ENCODE data around the gene PAK6.

Gene PAK6

DNA sequence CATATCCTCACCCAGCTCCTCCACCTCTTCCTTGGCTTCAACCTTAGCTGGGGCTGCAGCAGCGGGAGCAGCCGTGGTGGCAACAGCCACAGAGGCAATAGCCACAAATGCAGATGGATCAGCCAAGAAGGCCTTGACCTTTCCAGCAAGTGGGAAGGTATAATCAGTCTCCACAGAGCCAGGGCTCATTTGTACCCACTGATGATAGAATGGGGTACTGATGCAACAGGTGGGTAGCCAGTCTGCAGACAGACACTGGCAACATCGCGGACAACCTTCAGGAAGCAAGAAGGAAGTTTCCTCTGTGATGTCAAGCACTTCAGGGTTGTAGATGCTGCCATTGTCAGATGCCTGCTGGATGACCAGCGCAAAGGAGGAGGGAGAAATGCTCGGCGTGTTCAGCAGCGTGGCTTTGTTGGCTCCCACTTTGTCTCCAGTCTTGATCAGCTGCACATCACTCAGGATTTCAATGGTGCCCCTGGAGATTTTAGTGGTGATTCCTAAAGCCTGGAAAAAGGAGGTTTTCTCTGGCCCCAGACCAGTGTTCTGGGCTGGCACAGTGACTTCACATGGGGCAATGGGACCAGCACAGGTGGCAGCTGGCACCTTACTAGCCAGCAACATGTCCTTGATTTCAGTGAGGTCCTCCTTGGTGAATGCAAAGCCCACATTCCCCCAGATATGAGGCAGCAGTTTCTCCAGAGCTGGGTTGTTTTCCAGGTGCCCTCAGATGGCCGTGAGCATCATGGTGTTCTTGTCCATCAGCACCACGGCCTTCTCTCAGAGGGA is 73.7 kb downstream of the PAK6 start:
- DNase-seq: no peak

DNA sequence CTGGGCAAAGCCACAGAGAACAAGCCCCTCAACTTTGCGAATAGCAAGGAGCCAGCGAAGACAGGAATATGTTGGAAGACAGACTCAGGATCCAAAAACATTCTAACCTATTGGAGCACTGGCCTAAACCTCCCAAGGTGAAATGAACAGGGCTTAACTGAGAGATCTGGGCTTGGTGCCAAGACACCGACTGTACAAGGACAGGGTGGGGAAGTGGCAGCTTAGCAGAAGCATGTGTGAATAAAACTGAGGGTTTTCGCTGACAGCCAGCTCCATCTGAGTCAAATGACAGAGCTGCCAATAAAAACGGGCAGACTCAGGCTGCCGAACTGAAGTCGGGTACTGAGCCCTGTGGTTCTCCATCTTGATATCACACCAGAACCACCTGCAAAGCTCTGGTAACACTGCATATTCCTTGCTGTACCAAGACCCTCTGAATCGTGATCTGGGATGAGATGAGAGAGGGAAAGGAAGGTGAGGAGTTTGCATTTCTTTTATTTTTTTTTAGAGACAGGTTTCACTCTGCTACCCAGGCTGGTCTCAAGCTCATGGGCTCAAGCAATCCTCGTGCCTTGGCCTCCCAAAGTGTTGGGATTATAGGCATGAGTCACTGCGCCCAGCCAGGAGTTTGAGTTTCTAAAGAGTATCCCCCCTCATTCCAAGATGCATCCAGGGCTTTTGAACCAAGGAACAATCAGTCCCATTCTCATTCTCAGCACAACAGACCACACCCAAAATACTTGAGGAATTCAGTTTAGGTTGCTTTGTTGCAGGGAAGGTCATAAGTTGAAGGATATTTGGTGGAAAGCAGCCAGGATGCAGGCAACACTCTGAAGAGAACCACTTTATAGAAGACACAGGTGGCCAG is 74.9 kb downstream of the PAK6 start:
- DNase-seq: no peak

DNA sequence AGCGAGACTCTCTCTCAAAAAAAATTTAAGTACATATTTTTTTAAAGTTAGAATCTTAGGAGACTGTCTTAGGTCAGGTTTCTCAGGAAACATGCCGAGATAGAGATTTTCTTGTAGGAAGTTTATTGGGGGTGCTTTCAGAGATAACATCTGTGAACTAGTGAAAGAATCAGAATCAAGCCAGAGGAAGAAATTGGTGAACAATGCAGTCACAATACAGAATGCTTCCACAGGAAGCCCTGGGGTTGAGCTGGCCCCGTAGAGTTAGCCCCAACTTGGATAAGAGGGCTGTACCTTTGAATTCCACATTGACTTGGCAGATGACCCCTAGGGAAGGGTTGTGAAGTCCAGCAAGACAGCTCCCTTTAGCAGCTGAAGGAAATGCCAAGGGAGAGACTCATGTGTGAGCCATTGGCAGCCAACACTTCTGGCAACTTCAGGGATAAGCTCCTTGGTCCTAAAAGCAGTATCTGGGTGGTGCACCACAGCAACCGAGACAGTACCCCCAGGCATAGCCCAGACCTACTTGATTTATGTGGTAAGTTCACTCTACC is 75.9 kb downstream of the PAK6 start:
- no peak for DNase-seq

DNA sequence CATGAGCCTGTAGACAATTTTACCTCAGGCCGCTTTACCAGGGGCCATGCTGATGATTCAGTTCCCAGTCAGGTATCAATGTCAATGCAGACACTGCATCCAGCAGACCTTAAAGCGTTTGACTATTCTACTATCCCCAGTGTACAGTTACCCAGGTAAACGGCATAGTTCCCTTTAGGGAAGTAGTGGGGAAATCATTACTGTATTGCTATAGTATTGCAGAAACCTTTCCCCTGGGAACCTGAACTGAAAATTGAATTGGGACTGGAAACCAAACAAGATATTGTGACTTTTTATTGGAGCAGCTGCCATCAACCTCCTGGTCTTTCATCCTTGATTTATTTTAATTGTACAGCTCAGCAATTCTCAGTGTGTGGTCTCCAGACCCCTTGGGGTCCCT is 78.1 kb downstream of the PAK6 start:
- no peak for DNase-seq

DNA sequence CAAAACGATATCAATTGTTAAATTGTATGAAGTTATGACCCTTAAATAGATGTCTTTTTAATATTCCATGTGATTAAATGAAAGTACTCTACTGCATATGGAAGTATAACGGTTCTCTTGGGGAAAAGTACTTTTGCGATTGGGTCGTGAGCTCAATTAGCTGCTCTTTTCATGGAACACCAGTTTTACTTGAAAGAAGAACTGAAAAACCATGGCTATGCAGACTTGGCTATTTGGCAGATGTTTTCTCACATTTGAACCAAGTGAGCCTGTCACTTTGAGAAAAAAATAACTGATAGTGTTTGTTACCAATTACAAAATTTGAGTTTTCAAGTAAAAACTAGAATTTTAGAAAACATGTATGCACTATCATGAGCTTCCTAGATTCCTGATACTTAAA is 78.7 kb downstream of the PAK6 start:
- DNase-seq: no peak

DNA sequence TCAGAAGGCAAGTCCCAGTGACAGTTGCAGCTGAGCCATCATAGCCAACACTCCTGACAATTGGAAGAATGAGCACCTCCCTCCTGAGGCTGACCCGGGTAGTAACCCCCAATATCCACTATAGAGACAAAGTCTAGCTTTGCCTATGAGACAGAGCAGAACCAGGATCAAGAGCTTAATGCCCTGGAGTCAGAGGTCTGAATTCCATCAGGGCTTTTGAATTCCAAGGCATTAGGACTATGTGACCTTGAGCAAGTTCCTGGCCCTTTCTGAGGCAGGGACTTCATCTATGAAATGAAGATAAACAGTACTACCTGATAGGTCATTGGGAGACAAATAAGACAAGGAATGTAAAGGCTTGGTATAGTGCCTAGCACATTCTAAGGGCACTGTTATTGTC is 81.5 kb downstream of the PAK6 start:
- no peak for DNase-seq

DNA sequence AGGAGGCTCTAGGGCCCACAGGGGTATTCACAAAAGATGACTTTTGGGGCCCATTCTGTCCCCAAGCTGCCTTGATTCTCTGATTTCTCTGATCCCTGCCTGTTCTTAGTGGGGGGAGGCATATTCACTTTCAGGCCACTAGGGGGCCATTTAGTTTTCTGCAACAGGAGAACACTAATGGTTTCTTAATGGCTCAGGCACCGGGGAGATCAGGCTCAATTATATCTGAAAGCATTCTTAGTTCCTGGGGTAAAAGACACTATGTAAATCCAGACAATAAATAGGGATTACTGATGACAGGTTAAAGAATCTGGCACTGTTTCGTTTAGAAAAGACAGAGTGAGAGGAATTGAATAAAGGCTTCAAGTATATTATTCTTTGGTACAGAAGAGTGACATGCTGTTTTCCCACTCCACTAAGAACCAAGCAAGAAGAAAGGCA is 82.1 kb downstream of the PAK6 start:
- DNase-seq: peak; percentile 80

DNA sequence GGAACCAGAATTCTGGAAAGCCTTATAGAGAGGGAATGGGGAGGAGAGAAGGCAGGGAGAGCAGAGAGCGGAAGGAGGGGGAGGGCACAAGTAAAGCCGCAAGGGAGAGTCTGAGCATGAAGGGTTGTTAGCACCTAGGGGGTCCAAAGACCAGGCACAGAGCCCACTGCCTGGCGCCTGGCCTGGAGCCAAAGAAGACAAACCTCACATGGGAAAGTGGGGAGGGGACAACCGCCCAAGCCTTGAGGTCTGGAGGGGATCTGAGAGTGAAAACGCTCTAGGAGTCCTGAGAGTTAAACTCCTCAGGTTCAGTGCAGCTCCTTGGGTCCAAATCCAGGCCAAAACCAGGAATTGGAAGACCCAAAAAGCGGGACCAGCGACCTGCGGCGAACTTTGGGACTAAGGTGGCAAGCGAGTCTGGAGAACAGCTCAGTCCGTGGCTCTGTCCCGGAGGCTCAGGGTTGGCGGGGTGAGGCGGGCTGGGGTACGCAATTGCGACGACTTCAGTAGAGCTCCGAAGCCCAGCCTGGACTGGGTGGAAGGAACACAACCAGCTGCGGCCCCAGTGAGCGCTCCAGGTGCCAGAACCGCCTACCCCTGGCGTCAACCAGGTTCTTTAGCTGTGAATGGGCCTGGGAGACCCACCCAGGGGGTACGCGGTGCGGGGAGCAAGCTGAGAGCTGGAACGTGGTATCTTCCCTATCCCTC is 83.8 kb downstream of the PAK6 start:
- DNase-seq: no peak

DNA sequence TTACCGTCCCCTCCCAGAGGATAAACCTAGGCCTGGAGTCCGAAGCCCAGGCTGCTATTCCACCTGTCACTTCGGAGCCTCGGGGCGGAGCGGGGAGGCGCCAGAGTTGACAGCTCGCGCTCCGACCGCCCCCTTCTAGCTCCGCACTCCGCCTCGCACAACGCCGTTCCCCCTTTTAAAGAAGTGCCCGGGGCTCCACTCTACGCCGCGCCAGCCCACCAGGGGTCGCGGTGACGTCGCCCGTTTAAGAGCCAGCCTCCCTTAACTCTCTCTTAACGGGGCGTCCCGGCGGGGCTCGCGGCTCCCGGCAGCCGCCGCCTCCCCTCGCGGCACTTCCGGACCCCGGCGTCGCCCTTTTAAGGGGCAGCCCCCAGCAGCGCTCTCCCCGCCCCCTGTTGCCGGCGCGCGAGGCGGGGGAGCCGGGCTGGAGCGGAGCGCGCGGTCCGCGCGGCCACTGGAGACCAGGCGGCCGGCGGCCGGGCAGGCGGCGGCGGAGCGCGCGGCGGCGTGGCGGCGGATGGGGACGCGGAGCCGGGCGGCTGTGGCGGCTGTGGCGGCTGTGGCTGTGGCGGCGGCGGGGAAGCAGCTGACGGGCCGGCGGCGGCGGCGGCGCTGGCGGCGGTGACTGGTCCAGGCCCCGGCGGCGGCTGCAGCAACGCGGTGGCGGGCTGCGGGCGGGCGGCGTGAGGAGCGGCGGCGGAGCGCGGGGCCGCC is 84.5 kb downstream of the PAK6 start, which contains the start of gene INAFM2:
Gene INAFM2 (plus strand): TSS at position 454 of the 714 bp plus-strand sequence. CDS start 364 bp downstream, outside the sequence.
- DNase-seq: peak; percentile 91

DNA sequence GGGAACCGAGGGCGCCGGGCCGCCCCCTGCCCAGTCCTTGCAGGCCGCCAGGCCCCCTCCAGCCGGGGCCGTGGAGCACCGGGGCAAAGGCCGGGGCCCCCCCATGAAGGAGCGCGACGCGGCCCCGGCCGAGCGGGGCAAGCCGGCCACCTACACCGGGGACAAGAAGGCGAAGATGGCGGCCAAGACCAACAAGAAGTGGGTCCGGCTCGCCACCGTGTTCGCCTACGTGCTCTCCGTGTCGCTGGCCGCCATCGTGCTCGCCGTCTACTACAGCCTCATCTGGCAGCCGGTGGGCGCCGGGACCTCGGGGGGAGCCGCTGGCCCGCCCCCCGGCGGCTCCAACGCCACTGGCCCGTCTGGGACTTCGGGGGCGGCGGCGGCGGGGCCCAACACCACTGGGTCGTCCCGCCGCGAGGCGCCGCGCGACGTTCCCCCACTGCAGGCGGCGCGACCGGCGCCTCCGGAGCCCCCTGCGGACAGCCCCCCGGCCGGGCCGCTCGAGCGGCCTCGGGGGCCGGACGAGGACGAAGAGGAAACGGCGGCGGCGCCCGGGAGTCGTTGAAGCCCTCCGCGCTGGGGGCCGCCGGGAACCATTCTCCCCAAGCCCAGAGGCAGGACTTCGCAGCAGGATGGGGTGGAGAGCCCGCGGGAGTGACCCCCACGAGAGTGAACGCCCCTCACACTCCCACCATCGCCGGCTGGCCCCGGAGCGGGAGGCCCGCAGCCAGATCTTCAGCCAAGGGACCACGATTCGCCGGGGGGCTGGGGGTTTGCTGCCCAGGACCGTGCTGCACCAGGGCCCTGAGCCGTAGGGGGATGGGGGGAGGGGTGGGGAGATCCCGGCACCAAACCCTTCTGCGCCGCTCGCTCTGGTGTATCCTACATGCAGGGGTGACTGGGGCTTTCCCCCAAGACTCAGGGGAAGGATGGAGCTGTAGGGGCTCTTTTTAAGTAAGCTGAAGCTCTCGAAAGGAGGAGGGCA is 85.4 kb downstream of the PAK6 start:
- peak; percentile 18 for DNase-seq

DNA sequence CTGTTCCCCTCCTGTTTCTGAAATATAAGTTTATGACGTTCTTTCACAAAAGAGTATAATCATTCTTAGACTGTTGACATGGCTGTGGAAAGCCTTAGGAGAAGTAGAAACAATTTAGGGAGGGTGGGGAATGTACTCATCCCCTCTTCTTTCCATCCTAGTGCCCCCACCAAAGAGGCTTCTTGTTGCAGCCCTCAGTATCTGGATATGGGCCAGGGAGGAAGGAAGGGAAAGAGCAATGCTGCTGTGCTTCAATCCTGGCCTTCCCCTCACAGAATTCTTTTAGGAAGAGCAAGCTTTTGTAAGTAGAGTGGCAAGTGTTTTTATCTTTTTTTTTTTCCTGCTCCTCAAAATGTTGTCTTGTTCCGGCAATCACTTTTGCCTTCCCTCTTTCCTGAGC is 86.3 kb downstream of the PAK6 start:
- no peak for DNase-seq

DNA sequence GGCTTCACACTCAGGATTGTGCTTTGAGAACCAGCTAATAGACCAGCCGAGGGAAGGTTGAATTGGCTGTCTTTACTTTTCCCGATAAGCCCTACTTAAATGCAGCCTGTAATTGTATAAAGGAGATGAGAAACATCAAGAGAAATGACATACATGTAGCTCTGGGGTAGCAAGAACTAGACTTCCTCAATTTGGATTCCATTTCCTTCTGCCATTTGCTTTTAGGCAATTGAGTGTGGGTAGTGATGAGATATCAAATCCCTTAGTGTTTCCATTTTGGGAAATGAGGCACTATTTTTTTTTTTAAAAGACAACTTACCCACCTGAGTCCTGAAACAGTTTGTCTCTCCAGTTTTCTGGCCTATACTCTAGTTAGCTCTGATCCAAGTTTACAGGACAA is 86.8 kb downstream of the PAK6 start:
- DNase-seq: no peak
